Heart left ventricle (tissue), 13 donors: ENCODE results near the gene BSND.

Source experiments
- CTCF ChIP-seq, 12 donors: fragments of 200-600 bp; sonication (generic) in 4 of 12; IDR thresholded peaks; one replicate each; pipeline versions ENCODE4 v1.5.0 to v1.8.0; 2018 to 2022; ENCODE audit warnings: antibody characterized with exemption in 12 of 12, mild to moderate bottlenecking in 5 of 12
- POLR2A ChIP-seq, 2 donors: fragments of 450-650 bp; IDR thresholded peaks; one replicate each; pipeline ENCODE4 v1.6.1; 2017; ENCODE audit warnings: antibody characterized with exemption in 2 of 2, mild to moderate bottlenecking in 2 of 2, moderate library complexity in 2 of 2
- donor health status: ischemic (EF 13 %, LVEDD 7.1; RV severe dilation, severe dysfunction).
- donor health status: DM: no; HTN: yes; CAD: no.
- donor health status: DM: no; HTN: no; CAD: no.
- donor health status: ischemic (EF 25% LVEDD 6.9; RV normal size, moderate dysfunction).
- donor health status: ischemic (EF 25% LVEDD 5.7; RV mildly dilated, moderate dysfunction).
- donor health status: ischemic (EF 35%, LVEDD 5.7; RV mildly dilated, moderate dysfunction).
- donor health status: nonischemic (EF 11% LVEDD 7.7; RV severe dilation, severe dysfunction).
- donor health status: DM: yes; HTN: yes; CAD: no.
- donor health status: PGD.
- donor health status: ischemic (EF 29% LVEDD 5.4; RV normal size, mild dysfunction).
- donor health status: nonischemic (EF 23%, LVEDD 6.1; RV moderate dilation, normal function).

DNA sequence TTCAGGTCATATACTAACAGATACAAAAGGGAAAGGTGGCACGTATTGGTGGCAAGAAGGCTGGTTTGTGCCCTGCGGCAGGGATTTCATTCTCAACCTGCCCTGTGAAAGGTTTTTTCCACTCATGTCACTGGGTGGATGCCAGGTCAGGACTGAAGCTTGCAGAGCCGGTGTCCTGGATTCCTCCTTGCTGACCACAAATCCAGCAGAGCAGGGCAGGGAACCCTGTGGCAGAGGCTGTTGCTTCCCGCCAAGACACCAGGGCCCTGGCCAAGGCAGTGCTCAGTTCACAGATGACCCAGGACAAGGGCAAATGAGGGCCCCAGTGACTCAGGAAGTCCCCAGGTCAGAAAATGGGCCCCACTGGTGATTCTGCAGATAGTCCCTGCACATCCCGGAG is 16.4 kb downstream of the BSND start:
- TF ChIP-seq CTCF (IDR thresholded peaks at IDR 0.05) (no peak), POLR2A (IDR thresholded peaks at IDR 0.05) (no peak)
